GM23338 (cell line): ENCODE measurements around the gene ZNF273. TPM values are rescaled to one million over a fixed set of nuclear protein-coding genes. Genes with fewer than 3 reads are reported as not detected.

ENCODE experiments used
- ATAC-seq: fragments of 200-7000 bp; cut with Tn5 transposase; 3 replicates; pipeline ENCODE4 v1.9.1; 2020
- DNase-seq: peaks from one replicate; pipeline ENCODE4 v3.0.0-alpha.2; 2015; ENCODE audit warnings: low spot score
- H2AFZ ChIP-seq: fragments of 200-600 bp; sonication (generic); 2 replicates; pipeline ENCODE4 v1.8.0; 2016; ENCODE audit warnings: antibody characterized with exemption, mild to moderate bottlenecking, moderate library complexity
- H3F3A ChIP-seq: fragments of 200-600 bp; sonication (generic); replicated peaks from 2 replicates; pipeline ENCODE4 v1.8.0; 2017; ENCODE audit warnings: antibody characterized with exemption, mixed run types, low read depth
- H3K27ac ChIP-seq: fragments of 200-600 bp; sonication (generic); 2 replicates; pipeline ENCODE4 v1.6.1; 2016; ENCODE audit warnings: low read depth
- H3K27me3 ChIP-seq: fragments of 200-600 bp; sonication (generic); 2 replicates; pipeline ENCODE4 v1.8.0; 2016; ENCODE audit warnings: mild to moderate bottlenecking, mixed run types, moderate library complexity; ENCODE audit not compliant: insufficient read depth
- H3K36me3 ChIP-seq: fragments of 200-600 bp; sonication (generic); 2 replicates; pipeline ENCODE4 v1.8.0; 2016; ENCODE audit warnings: mild to moderate bottlenecking; ENCODE audit not compliant: insufficient read depth
- H3K4me1 ChIP-seq: fragments of 200-600 bp; sonication (generic); 2 replicates; pipeline ENCODE4 v1.8.0; 2016; ENCODE audit warnings: mild to moderate bottlenecking, moderate library complexity; ENCODE audit not compliant: insufficient read depth
- H3K4me2 ChIP-seq: fragments of 200-600 bp; sonication (generic); 2 replicates; pipeline ENCODE4 v1.7.1; 2017; ENCODE audit warnings: mixed run types
- H3K4me3 ChIP-seq: fragments of 200-600 bp; sonication (generic); 2 replicates; pipeline ENCODE4 v1.6.1; 2016; ENCODE audit warnings: mixed run types
- H3K79me2 ChIP-seq: fragments of 200-600 bp; sonication (generic); replicated peaks from 2 replicates; pipeline ENCODE4 v1.8.0; 2017; ENCODE audit warnings: mild to moderate bottlenecking; ENCODE audit not compliant: insufficient read depth
- H3K9me2 ChIP-seq: fragments of 200-600 bp; sonication (generic); 2 replicates; pipeline ENCODE4 v1.8.0; 2017; ENCODE audit not compliant: insufficient read depth
- H4K20me1 ChIP-seq: fragments of 200-600 bp; sonication (generic); replicated peaks from 2 replicates; pipeline ENCODE4 v1.8.0; 2017; ENCODE audit warnings: mild to moderate bottlenecking; ENCODE audit not compliant: insufficient read depth
- H3K27ac Mint-ChIP-seq: 2 replicates; pipeline ENCODE4 v1.8.0; 2020; ENCODE audit warnings: inconsistent platforms, mild to moderate bottlenecking, moderate library complexity, mixed read lengths
- H3K27me3 Mint-ChIP-seq: 3 replicates; pipeline ENCODE4 v1.8.0; 2022; ENCODE audit warnings: low read depth, mild to moderate bottlenecking, moderate library complexity, mixed read lengths, inconsistent platforms; ENCODE audit not compliant: insufficient read depth, poor library complexity
- H3K36me3 Mint-ChIP-seq: 3 replicates; pipeline ENCODE4 v1.8.0; 2021; ENCODE audit warnings: low read depth, mild to moderate bottlenecking, inconsistent platforms, moderate library complexity, mixed read lengths
- H3K4me1 Mint-ChIP-seq: 3 replicates; pipeline ENCODE4 v1.8.0; 2020; ENCODE audit warnings: mild to moderate bottlenecking, inconsistent platforms, mixed read lengths
- H3K4me3 Mint-ChIP-seq: 3 replicates; pipeline ENCODE4 v1.8.0; 2021; ENCODE audit warnings: moderate library complexity, mild to moderate bottlenecking, inconsistent platforms, mixed read lengths
- H3K9me3 Mint-ChIP-seq: 3 replicates; pipeline ENCODE4 v1.8.0; 2020; ENCODE audit warnings: moderate library complexity, mild to moderate bottlenecking, inconsistent platforms, mixed read lengths
- CREB1 ChIP-seq: fragments of 250-450 bp; sonication (Bioruptor Pico); IDR thresholded peaks from 2 replicates; pipeline ENCODE4 v1.5.0; 2020; ENCODE audit warnings: low read depth, mild to moderate bottlenecking, moderate library complexity
- JUNB ChIP-seq: IDR thresholded peaks from one replicate; pipeline ENCODE4 v1.6.1; 2016; ENCODE audit warnings: antibody characterized with exemption; ENCODE audit not compliant: unreplicated experiment
- POLR2AphosphoS5 ChIP-seq: IDR thresholded peaks from 2 replicates; pipeline ENCODE4 v1.6.1; 2016; ENCODE audit warnings: antibody characterized with exemption, low read depth
- REST ChIP-seq: IDR thresholded peaks from one replicate; pipeline ENCODE4 v1.6.1; 2018; ENCODE audit warnings: antibody characterized with exemption; ENCODE audit not compliant: unreplicated experiment
- STAT1 ChIP-seq: IDR thresholded peaks from one replicate; pipeline ENCODE4 v1.6.1; 2016; ENCODE audit warnings: antibody characterized with exemption; ENCODE audit not compliant: unreplicated experiment
- ZNF114 ChIP-seq: fragments of 250-450 bp; sonication (Bioruptor Pico); IDR thresholded peaks from 2 replicates; pipeline ENCODE4 v1.5.0; 2020; ENCODE audit warnings: mild to moderate bottlenecking, moderate library complexity
- ZNF331 ChIP-seq: fragments of 250-450 bp; sonication (Bioruptor Pico); IDR thresholded peaks from 2 replicates; pipeline ENCODE4 v1.5.0; 2020; ENCODE audit warnings: low read depth, mild to moderate bottlenecking, moderate library complexity
- polyA plus RNA-seq: library from polyadenylated mRNA; unstranded; fragments of >200 nt; fragmentation: Nextera tagmentation; extraction: Ambion mirVana; gene quantifications from 2 replicates; pipeline ENCODE4 v1.2.1, GENCODE V29; 2016
- total RNA-seq: library from RNA; depleted of rRNA; stranded (reverse); fragments of >200 nt; shearing (Covaris generic); gene quantifications from 2 replicates; pipeline ENCODE4 v1.2.3, GENCODE V29; 2014
- TF ChIP-seq, protein P1 (sequence below), 2 experiments: fragments of 200-600 bp in 1 of 2; sonication (generic) in 1 of 2; conservative IDR thresholded peaks; 2 replicates each; pipeline versions ENCODE4 v1.5.1 to v1.6.1; 2016 to 2017; ENCODE audit warnings: antibody characterized with exemption in 2 of 2, low read depth in 2 of 2, mild to moderate bottlenecking in 2 of 2, moderate library complexity in 1 of 2
- TF ChIP-seq, protein P2 (sequence below): IDR thresholded peaks from 2 replicates; pipeline ENCODE4 v1.6.1; 2016; ENCODE audit warnings: antibody characterized with exemption

ZNF273 gene
- total and polyA plus RNA-seq, 2 experiments from 2014 or later, result 16.4 to 34.3 TPM

GRCh38 chr7:64905547-64905946, 2.5 kb downstream of the ZNF273 start (continued):
- TF ChIP-seq, protein P1, sequence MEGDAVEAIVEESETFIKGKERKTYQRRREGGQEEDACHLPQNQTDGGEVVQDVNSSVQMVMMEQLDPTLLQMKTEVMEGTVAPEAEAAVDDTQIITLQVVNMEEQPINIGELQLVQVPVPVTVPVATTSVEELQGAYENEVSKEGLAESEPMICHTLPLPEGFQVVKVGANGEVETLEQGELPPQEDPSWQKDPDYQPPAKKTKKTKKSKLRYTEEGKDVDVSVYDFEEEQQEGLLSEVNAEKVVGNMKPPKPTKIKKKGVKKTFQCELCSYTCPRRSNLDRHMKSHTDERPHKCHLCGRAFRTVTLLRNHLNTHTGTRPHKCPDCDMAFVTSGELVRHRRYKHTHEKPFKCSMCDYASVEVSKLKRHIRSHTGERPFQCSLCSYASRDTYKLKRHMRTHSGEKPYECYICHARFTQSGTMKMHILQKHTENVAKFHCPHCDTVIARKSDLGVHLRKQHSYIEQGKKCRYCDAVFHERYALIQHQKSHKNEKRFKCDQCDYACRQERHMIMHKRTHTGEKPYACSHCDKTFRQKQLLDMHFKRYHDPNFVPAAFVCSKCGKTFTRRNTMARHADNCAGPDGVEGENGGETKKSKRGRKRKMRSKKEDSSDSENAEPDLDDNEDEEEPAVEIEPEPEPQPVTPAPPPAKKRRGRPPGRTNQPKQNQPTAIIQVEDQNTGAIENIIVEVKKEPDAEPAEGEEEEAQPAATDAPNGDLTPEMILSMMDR (conservative IDR thresholded peaks at IDR 0.05; ENCODE audit: low read depth in 2 of 2), result no peak

DNA sequence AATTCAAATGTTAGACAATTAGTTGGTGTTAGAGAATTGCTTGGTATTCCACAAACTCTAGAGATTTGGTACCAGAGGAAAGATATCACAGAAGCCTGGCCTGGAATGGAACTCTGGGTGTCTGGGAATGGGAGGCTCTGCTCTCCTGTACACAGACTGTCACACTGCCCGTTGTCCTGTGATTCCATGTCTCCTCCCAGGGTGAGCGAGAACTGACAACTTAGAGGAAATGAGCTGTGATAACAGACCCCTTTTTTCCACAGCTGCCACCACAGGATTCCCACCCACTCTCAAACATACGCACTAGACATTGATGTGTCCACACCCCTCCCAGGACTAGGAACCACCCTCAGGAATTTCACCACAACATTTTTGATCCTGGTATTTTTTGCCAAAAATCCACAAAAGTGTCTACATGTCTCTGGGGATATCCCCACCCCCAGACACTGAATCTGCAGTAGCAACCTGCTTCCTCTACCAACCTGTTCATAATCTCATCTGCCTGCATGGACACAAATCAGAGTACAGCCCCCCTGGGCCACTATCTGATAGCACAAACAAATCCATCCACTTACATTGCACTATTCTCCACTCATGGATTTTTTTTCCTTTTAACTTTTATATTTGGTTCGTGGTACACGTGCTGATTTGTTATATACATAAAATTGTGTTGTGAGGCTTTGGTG, 4.7 kb downstream of the ZNF273 start:
- ATAC-seq (no peak), DNase-seq (no peak)
- Histone ChIP-seq H3K4me1 (peaks cover 53% of the 10 kb centered on the region), H3K27me3 (no peaks in the 10 kb centered on the region), H3K79me2 (peaks cover 96% of the 10 kb centered on the region), H3K36me3 (no peaks in the 10 kb centered on the region), H2AFZ (no peak overlapping the region), H4K20me1 (peaks cover 61% of the 10 kb centered on the region), H3K4me3 (no peak overlapping the region), H3K4me2 (peak overlapping the region; percentile 99; the same call in 1 of the 2 replicates), H3K9me2 (no peaks in the 10 kb centered on the region), H3F3A (no peaks in the 10 kb centered on the region), H3K27ac (no peak overlapping the region)
- Mint-ChIP-seq H3K27me3 (peaks cover 2% of the 10 kb centered on the region), H3K9me3 (peaks cover 9% of the 10 kb centered on the region; the same call in 2 of the 3 replicates), H3K4me3 (no peak overlapping the region), H3K36me3 (peaks cover 23% of the 10 kb centered on the region; the same call in 2 of the 3 replicates), H3K4me1 (peaks cover 39% of the 10 kb centered on the region), H3K27ac (no peak overlapping the region)
- TF ChIP-seq, protein P2, sequence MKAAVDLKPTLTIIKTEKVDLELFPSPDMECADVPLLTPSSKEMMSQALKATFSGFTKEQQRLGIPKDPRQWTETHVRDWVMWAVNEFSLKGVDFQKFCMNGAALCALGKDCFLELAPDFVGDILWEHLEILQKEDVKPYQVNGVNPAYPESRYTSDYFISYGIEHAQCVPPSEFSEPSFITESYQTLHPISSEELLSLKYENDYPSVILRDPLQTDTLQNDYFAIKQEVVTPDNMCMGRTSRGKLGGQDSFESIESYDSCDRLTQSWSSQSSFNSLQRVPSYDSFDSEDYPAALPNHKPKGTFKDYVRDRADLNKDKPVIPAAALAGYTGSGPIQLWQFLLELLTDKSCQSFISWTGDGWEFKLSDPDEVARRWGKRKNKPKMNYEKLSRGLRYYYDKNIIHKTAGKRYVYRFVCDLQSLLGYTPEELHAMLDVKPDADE, result no peak
- TF ChIP-seq POLR2AphosphoS5, result no peak
- TF ChIP-seq, protein P1 (conservative IDR thresholded peaks at IDR 0.05; ENCODE audit: low read depth in 2 of 2), result no peak
- no peak for TF ChIP-seq JUNB
- no peak for TF ChIP-seq STAT1
- TF ChIP-seq CREB1 (CRISPR knock-in tag), result no peak
- TF ChIP-seq ZNF331, result no peak
- TF ChIP-seq ZNF114 (CRISPR knock-in tag), result no peak
- no peak for TF ChIP-seq REST
